ENCODE results near the gene AHSP. TPM values are rescaled to one million over a fixed set of nuclear protein-coding genes. Genes with fewer than 3 reads are reported as not detected.

AHSP gene
- total and polyA plus RNA-seq, 4 donors, result 0.48 to 1,651 TPM; not detected in 2

- Histone ChIP-seq H3K9ac (ENCODE audit: low read depth in 1 of 2, low read length in 2 of 2) (no peak overlapping the region), H3K4me1 (ENCODE audit: control insufficient read depth in 4 of 4, insufficient read depth in 4 of 4, low read length in 3 of 4) (no peaks in the 10 kb centered on the region), H3K27me3 (ENCODE audit: control insufficient read depth in 4 of 4, insufficient read depth in 4 of 4, low read length in 3 of 4) (peaks cover 0 to 2% (median 0%) of the 10 kb centered on the region in 4 donors), H3K9me3 (ENCODE audit: control insufficient read depth in 4 of 4, low read length in 3 of 4) (no peaks in the 10 kb centered on the region), H3K36me3 (ENCODE audit: control insufficient read depth in 4 of 4, insufficient read depth in 3 of 4, low read depth in 1 of 4, low read length in 3 of 4) (no peaks in the 10 kb centered on the region), H3K4me3 (ENCODE audit: low read depth in 1 of 3, low read length in 3 of 3) (no peak overlapping the region), H3K27ac (ENCODE audit: low read depth in 1 of 2, low read length in 2 of 2) (no peak overlapping the region)
- DNase-seq (ENCODE audit: low spot score), result no peak
- TF ChIP-seq CTCF (IDR thresholded peaks at IDR 0.05; ENCODE audit: low read depth, low read length, missing input control), result no peak
- TF ChIP-seq GABPA (IDR thresholded peaks at IDR 0.05 in 1 of 2, conservative IDR thresholded peaks at IDR 0.05 in 1 of 2), result no peak
- 82% methylated on average over 2 of the region's 2 CpGs for WGBS
Measured at GRCh38 chr16:31519759-31520431, 7.8 kb upstream of the AHSP start.

DNA sequence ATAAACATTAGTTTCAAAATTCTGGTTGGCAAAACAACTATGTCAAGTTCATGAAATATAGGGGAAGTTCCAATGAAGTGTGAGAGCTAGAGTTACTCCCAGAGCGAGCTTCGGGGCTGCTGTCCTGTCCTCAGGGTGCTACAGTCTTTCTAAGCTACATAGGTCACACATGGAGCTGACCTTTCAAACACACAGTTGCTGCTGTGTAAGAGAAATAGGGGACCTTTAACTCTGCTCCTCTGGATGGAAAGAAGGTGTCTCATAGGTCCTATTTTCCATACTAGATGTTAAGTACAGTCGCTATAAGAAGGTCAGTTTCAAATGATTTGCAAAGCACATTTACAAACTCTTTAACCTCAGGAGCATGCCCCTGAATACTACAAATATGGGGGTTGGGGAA is 6.3 kb upstream of the AHSP start:
- TF ChIP-seq CTCF (IDR thresholded peaks at IDR 0.05; ENCODE audit: low read depth, low read length, missing input control) (no peak), FOXA2 (IDR thresholded peaks at IDR 0.05) (no peak), NR2F2 (IDR thresholded peaks at IDR 0.05) (no peak), TAF1 (conservative IDR thresholded peaks at IDR 0.05) (no peak), GABPA (IDR thresholded peaks at IDR 0.05 in 1 of 2, conservative IDR thresholded peaks at IDR 0.05 in 1 of 2) (no peak), EGR1 (IDR thresholded peaks at IDR 0.05; ENCODE audit: low read depth in 2 of 2) (no peak), RAD21 (IDR thresholded peaks at IDR 0.05) (no peak), HNF4G (IDR thresholded peaks at IDR 0.05) (no peak), MAX (IDR thresholded peaks at IDR 0.05) (no peak), SP1 (IDR thresholded peaks at IDR 0.05) (no peak), ZBTB33 (IDR thresholded peaks at IDR 0.05) (no peak)
- TF ChIP-seq, protein P1, sequence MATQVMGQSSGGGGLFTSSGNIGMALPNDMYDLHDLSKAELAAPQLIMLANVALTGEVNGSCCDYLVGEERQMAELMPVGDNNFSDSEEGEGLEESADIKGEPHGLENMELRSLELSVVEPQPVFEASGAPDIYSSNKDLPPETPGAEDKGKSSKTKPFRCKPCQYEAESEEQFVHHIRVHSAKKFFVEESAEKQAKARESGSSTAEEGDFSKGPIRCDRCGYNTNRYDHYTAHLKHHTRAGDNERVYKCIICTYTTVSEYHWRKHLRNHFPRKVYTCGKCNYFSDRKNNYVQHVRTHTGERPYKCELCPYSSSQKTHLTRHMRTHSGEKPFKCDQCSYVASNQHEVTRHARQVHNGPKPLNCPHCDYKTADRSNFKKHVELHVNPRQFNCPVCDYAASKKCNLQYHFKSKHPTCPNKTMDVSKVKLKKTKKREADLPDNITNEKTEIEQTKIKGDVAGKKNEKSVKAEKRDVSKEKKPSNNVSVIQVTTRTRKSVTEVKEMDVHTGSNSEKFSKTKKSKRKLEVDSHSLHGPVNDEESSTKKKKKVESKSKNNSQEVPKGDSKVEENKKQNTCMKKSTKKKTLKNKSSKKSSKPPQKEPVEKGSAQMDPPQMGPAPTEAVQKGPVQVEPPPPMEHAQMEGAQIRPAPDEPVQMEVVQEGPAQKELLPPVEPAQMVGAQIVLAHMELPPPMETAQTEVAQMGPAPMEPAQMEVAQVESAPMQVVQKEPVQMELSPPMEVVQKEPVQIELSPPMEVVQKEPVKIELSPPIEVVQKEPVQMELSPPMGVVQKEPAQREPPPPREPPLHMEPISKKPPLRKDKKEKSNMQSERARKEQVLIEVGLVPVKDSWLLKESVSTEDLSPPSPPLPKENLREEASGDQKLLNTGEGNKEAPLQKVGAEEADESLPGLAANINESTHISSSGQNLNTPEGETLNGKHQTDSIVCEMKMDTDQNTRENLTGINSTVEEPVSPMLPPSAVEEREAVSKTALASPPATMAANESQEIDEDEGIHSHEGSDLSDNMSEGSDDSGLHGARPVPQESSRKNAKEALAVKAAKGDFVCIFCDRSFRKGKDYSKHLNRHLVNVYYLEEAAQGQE (IDR thresholded peaks at IDR 0.05), result no peak
- no peaks in the 10 kb centered on the region for H3K36me3 ChIP-seq (ENCODE audit: control insufficient read depth in 4 of 4, insufficient read depth in 3 of 4, low read depth in 1 of 4, low read length in 3 of 4)
- WGBS, result 59% methylated on average over 3 of the region's 3 CpGs
- DNase-seq (ENCODE audit: low spot score), result no peak
- no peak overlapping the region for H3K27ac ChIP-seq (ENCODE audit: low read depth in 1 of 2, low read length in 2 of 2)
- no peak overlapping the region for H3K9ac ChIP-seq (ENCODE audit: low read depth in 1 of 2, low read length in 2 of 2)
- no peaks in the 10 kb centered on the region for H3K9me3 ChIP-seq (ENCODE audit: control insufficient read depth in 4 of 4, low read length in 3 of 4)
- H3K4me3 ChIP-seq (ENCODE audit: low read depth in 1 of 3, low read length in 3 of 3), result no peak overlapping the region
- peaks cover 0 to 2% (median 0%) of the 10 kb centered on the region in 4 donors for H3K27me3 ChIP-seq (ENCODE audit: control insufficient read depth in 4 of 4, insufficient read depth in 4 of 4, low read length in 3 of 4)
- no peaks in the 10 kb centered on the region for H3K4me1 ChIP-seq (ENCODE audit: control insufficient read depth in 4 of 4, insufficient read depth in 4 of 4, low read length in 3 of 4)
